GM23338 (cell line): ENCODE measurements around the gene BHLHA9. TPM values are rescaled to one million over a fixed set of nuclear protein-coding genes. Genes with fewer than 3 reads are reported as not detected.

Experiments used
- ATAC-seq: fragments of 200-7000 bp; cut with Tn5 transposase; 3 replicates; pipeline ENCODE4 v1.9.1; 2020
- DNase-seq: peaks from one replicate; pipeline ENCODE4 v3.0.0-alpha.2; 2015; ENCODE audit warnings: low spot score
- H2AFZ ChIP-seq: fragments of 200-600 bp; sonication (generic); 2 replicates; pipeline ENCODE4 v1.8.0; 2016; ENCODE audit warnings: antibody characterized with exemption, mild to moderate bottlenecking, moderate library complexity
- H3F3A ChIP-seq: fragments of 200-600 bp; sonication (generic); replicated peaks from 2 replicates; pipeline ENCODE4 v1.8.0; 2017; ENCODE audit warnings: antibody characterized with exemption, mixed run types, low read depth
- H3K27ac ChIP-seq: fragments of 200-600 bp; sonication (generic); 2 replicates; pipeline ENCODE4 v1.6.1; 2016; ENCODE audit warnings: low read depth
- H3K27me3 ChIP-seq: fragments of 200-600 bp; sonication (generic); 2 replicates; pipeline ENCODE4 v1.8.0; 2016; ENCODE audit warnings: mild to moderate bottlenecking, mixed run types, moderate library complexity; ENCODE audit not compliant: insufficient read depth
- H3K36me3 ChIP-seq: fragments of 200-600 bp; sonication (generic); 2 replicates; pipeline ENCODE4 v1.8.0; 2016; ENCODE audit warnings: mild to moderate bottlenecking; ENCODE audit not compliant: insufficient read depth
- H3K4me1 ChIP-seq: fragments of 200-600 bp; sonication (generic); 2 replicates; pipeline ENCODE4 v1.8.0; 2016; ENCODE audit warnings: mild to moderate bottlenecking, moderate library complexity; ENCODE audit not compliant: insufficient read depth
- H3K4me2 ChIP-seq: fragments of 200-600 bp; sonication (generic); 2 replicates; pipeline ENCODE4 v1.7.1; 2017; ENCODE audit warnings: mixed run types
- H3K4me3 ChIP-seq: fragments of 200-600 bp; sonication (generic); 2 replicates; pipeline ENCODE4 v1.6.1; 2016; ENCODE audit warnings: mixed run types
- H3K79me2 ChIP-seq: fragments of 200-600 bp; sonication (generic); replicated peaks from 2 replicates; pipeline ENCODE4 v1.8.0; 2017; ENCODE audit warnings: mild to moderate bottlenecking; ENCODE audit not compliant: insufficient read depth
- H3K9me2 ChIP-seq: fragments of 200-600 bp; sonication (generic); 2 replicates; pipeline ENCODE4 v1.8.0; 2017; ENCODE audit not compliant: insufficient read depth
- H4K20me1 ChIP-seq: fragments of 200-600 bp; sonication (generic); replicated peaks from 2 replicates; pipeline ENCODE4 v1.8.0; 2017; ENCODE audit warnings: mild to moderate bottlenecking; ENCODE audit not compliant: insufficient read depth
- H3K27ac Mint-ChIP-seq: 2 replicates; pipeline ENCODE4 v1.8.0; 2020; ENCODE audit warnings: inconsistent platforms, mild to moderate bottlenecking, moderate library complexity, mixed read lengths
- H3K27me3 Mint-ChIP-seq: 3 replicates; pipeline ENCODE4 v1.8.0; 2022; ENCODE audit warnings: low read depth, mild to moderate bottlenecking, moderate library complexity, mixed read lengths, inconsistent platforms; ENCODE audit not compliant: insufficient read depth, poor library complexity
- H3K36me3 Mint-ChIP-seq: 3 replicates; pipeline ENCODE4 v1.8.0; 2021; ENCODE audit warnings: low read depth, mild to moderate bottlenecking, inconsistent platforms, moderate library complexity, mixed read lengths
- H3K4me1 Mint-ChIP-seq: 3 replicates; pipeline ENCODE4 v1.8.0; 2020; ENCODE audit warnings: mild to moderate bottlenecking, inconsistent platforms, mixed read lengths
- H3K4me3 Mint-ChIP-seq: 3 replicates; pipeline ENCODE4 v1.8.0; 2021; ENCODE audit warnings: moderate library complexity, mild to moderate bottlenecking, inconsistent platforms, mixed read lengths
- H3K9me3 Mint-ChIP-seq: 3 replicates; pipeline ENCODE4 v1.8.0; 2020; ENCODE audit warnings: moderate library complexity, mild to moderate bottlenecking, inconsistent platforms, mixed read lengths
- CREB1 ChIP-seq: fragments of 250-450 bp; sonication (Bioruptor Pico); IDR thresholded peaks from 2 replicates; pipeline ENCODE4 v1.5.0; 2020; ENCODE audit warnings: low read depth, mild to moderate bottlenecking, moderate library complexity
- EZH2phosphoT487 ChIP-seq: fragments of 200-600 bp; sonication (generic); IDR thresholded peaks from one replicate; pipeline ENCODE4 v1.8.1; 2018; ENCODE audit warnings: antibody characterized with exemption; ENCODE audit not compliant: unreplicated experiment
- JUNB ChIP-seq: IDR thresholded peaks from one replicate; pipeline ENCODE4 v1.6.1; 2016; ENCODE audit warnings: antibody characterized with exemption; ENCODE audit not compliant: unreplicated experiment
- POLR2AphosphoS5 ChIP-seq: IDR thresholded peaks from 2 replicates; pipeline ENCODE4 v1.6.1; 2016; ENCODE audit warnings: antibody characterized with exemption, low read depth
- REST ChIP-seq: IDR thresholded peaks from one replicate; pipeline ENCODE4 v1.6.1; 2018; ENCODE audit warnings: antibody characterized with exemption; ENCODE audit not compliant: unreplicated experiment
- ZNF114 ChIP-seq: fragments of 250-450 bp; sonication (Bioruptor Pico); IDR thresholded peaks from 2 replicates; pipeline ENCODE4 v1.5.0; 2020; ENCODE audit warnings: mild to moderate bottlenecking, moderate library complexity
- ZNF462 ChIP-seq: fragments of 250-450 bp; sonication (Bioruptor Pico); IDR thresholded peaks from 2 replicates; pipeline ENCODE4 v1.5.0; 2020; ENCODE audit warnings: mild to moderate bottlenecking, moderate library complexity
- polyA plus RNA-seq: library from polyadenylated mRNA; unstranded; fragments of >200 nt; fragmentation: Nextera tagmentation; extraction: Ambion mirVana; gene quantifications from 2 replicates; pipeline ENCODE4 v1.2.1, GENCODE V29; 2016
- total RNA-seq: library from RNA; depleted of rRNA; stranded (reverse); fragments of >200 nt; shearing (Covaris generic); gene quantifications from 2 replicates; pipeline ENCODE4 v1.2.3, GENCODE V29; 2014

BHLHA9 gene
- total and polyA plus RNA-seq, 2 experiments from 2014 or later, result 0.39 to 2.3 TPM

GRCh38 chr17:1315409-1315808 is 45.2 kb downstream of the BHLHA9 start:
- H3K27me3 ChIP-seq, result no peaks in the 10 kb centered on the region
- H3K4me1 ChIP-seq, result no peaks in the 10 kb centered on the region
- Mint-ChIP-seq H3K36me3 (no peaks in the 10 kb centered on the region), H3K4me1 (no peaks in the 10 kb centered on the region), H3K27me3 (peaks cover 8% of the 10 kb centered on the region), H3K27ac (no peak overlapping the region), H3K4me3 (no peak overlapping the region), H3K9me3 (no peaks in the 10 kb centered on the region)
- H3K36me3 ChIP-seq, result no peaks in the 10 kb centered on the region
- no peak overlapping the region for H3K4me2 ChIP-seq
- TF ChIP-seq EZH2phosphoT487, result no peak
- TF ChIP-seq JUNB, result no peak
- no peak for TF ChIP-seq ZNF114 (CRISPR knock-in tag)
- TF ChIP-seq POLR2AphosphoS5, result no peak
- no peak for TF ChIP-seq ZNF462
- no peak for TF ChIP-seq CREB1
- no peak for TF ChIP-seq REST
- no peaks in the 10 kb centered on the region for H3K79me2 ChIP-seq
- no peak overlapping the region for H3K27ac ChIP-seq
- ATAC-seq, result no peak; the same call in 2 of the 3 replicates
- no peak for DNase-seq
- H3K4me3 ChIP-seq, result no peak overlapping the region
- H4K20me1 ChIP-seq, result no peaks in the 10 kb centered on the region; the same call in 1 of the 2 replicates
- no peaks in the 10 kb centered on the region for H3F3A ChIP-seq
- no peaks in the 10 kb centered on the region for H3K9me2 ChIP-seq
- no peak overlapping the region for H2AFZ ChIP-seq
